Measurements from ENCODE around the gene SUSD2. TPM values are rescaled to one million over a fixed set of nuclear protein-coding genes. Genes with fewer than 3 reads are reported as not detected.

Gene SUSD2
- total and polyA plus RNA-seq, 9 of the 15 experiments (the other 6 are each of a cell fraction or from before 2014, with no cell fraction given) = 0.01 to 0.16 (median 0.04) TPM; not detected in 4

DNA sequence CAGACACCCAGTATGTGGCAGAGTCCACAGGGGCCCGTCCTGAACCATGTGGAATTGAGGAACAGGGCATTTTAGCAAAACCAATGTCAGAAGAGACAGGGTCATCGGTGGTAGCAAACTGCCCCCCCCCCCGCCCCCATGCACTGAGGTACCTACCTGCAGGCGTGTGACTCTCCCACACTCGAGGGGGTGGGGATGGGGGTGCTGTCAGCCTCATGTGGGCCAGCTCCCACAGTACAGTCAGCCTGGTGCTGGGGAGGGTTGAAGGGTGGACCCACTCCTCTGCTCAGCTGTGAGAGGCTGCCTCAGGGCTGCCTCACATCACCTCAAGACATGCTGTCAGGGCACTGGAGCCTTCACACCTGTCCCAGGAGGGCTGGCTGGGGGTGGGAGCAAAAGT lies 10.7 kb upstream of the SUSD2 start:
- no peak overlapping the region for H2AFZ ChIP-seq (ENCODE audit: low read depth, low read length)
- no peak overlapping the region for H3K9ac ChIP-seq (ENCODE audit: insufficient read depth in 1 of 2, low read depth in 2 of 2, low read length in 2 of 2)
- H3K27me3 ChIP-seq (ENCODE audit: control insufficient read depth in 2 of 2, insufficient read depth in 2 of 2, low read length in 2 of 2) = no peaks in the 10 kb centered on the region
- H3K4me2 ChIP-seq (ENCODE audit: insufficient read depth, low read length) = no peak overlapping the region
- no peak for ATAC-seq
- ChIA-PET POLR2A (interaction anchor here (0.5 kb wide), 1 partner anchor 56 kb away, joined by 3 read pairs; no protein-coding TSS in a partner anchor), CTCF (ENCODE audit: low intra/inter-chr PET ratio) (no interaction called here)
- intact Hi-C loops (cut with micrococcal nuclease) (no loop called here), in situ Hi-C loops (cut with MboI) (loop anchor here (10.0 kb wide), 1 partner anchor 216 kb away; no protein-coding TSS in a partner anchor)
- H4K20me1 ChIP-seq (replicated peaks; ENCODE audit: control insufficient read depth, insufficient read depth, low read length) = peaks cover 6% of the 10 kb centered on the region; the same call in 1 of the 2 replicates
- no peaks in the 10 kb centered on the region for H3K79me2 ChIP-seq (ENCODE audit: control insufficient read depth, insufficient read depth, low read length)
- no peaks in the 10 kb centered on the region for H3K9me1 ChIP-seq (ENCODE audit: control insufficient read depth, insufficient read depth, low read length)
- no TSS peak for BruUV-seq (replicated peaks)
- no peak for FAIRE-seq
- DNase-seq (ENCODE audit: extremely low read depth in 1 of 4, low spot score in 3 of 4) = no peak
- no peak overlapping the region for H3K4me3 ChIP-seq
- H3K27ac ChIP-seq (ENCODE audit: extremely low read depth, low read depth, low read length) = no peak overlapping the region
- 60% methylated on average over 1 of the region's 5 CpGs for WGBS (ENCODE audit: insufficient coverage, low coverage, missing lambda C conversion rate)
- peaks cover 56% of the 10 kb centered on the region; the same call in 2 of the 3 replicates for H3K36me3 ChIP-seq (ENCODE audit: control insufficient read depth, insufficient read depth, low read length)
- no peaks in the 10 kb centered on the region for H3K9me3 ChIP-seq (replicated peaks; ENCODE audit: control insufficient read depth, insufficient read depth, low read depth, low read length)
- TF ChIP-seq, protein P1, sequence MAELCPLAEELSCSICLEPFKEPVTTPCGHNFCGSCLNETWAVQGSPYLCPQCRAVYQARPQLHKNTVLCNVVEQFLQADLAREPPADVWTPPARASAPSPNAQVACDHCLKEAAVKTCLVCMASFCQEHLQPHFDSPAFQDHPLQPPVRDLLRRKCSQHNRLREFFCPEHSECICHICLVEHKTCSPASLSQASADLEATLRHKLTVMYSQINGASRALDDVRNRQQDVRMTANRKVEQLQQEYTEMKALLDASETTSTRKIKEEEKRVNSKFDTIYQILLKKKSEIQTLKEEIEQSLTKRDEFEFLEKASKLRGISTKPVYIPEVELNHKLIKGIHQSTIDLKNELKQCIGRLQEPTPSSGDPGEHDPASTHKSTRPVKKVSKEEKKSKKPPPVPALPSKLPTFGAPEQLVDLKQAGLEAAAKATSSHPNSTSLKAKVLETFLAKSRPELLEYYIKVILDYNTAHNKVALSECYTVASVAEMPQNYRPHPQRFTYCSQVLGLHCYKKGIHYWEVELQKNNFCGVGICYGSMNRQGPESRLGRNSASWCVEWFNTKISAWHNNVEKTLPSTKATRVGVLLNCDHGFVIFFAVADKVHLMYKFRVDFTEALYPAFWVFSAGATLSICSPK (IDR thresholded peaks at IDR 0.05; ENCODE audit: borderline replicate concordance) = no peak
- TF ChIP-seq CREBBP (IDR thresholded peaks at IDR 0.05; ENCODE audit: low read depth, low read length) = no peak
- H3K4me1 ChIP-seq (replicated peaks in 1 of 2; ENCODE audit: control insufficient read depth in 2 of 2, insufficient read depth in 2 of 2, low read length in 2 of 2) = peaks cover 0 to 10% of the 10 kb centered on the region in 2 experiments; a peak in 2 of 5 replicates

- H3K9me3 ChIP-seq (replicated peaks; ENCODE audit: control insufficient read depth, insufficient read depth, low read depth, low read length) = no peaks in the 10 kb centered on the region
- WGBS (ENCODE audit: insufficient coverage, low coverage, missing lambda C conversion rate) = 90% methylated on average over 5 of the region's 12 CpGs
- no peak for DNase-seq (ENCODE audit: extremely low read depth in 1 of 4, low spot score in 3 of 4)
- intact Hi-C loops (cut with micrococcal nuclease) (no loop called here), in situ Hi-C loops (cut with MboI) (loop anchor here (10.0 kb wide), 1 partner anchor 217 kb away; no protein-coding TSS in a partner anchor)
- no peak overlapping the region for H2AFZ ChIP-seq (ENCODE audit: low read depth, low read length)
- H3K36me3 ChIP-seq (ENCODE audit: control insufficient read depth, insufficient read depth, low read length) = peaks cover 48% of the 10 kb centered on the region; the same call in 2 of the 3 replicates
- no peaks in the 10 kb centered on the region for H3K27me3 ChIP-seq (ENCODE audit: control insufficient read depth in 2 of 2, insufficient read depth in 2 of 2, low read length in 2 of 2)
- CTCF ChIA-PET (ENCODE audit: low intra/inter-chr PET ratio) = no interaction called here
- no peak overlapping the region for H3K9ac ChIP-seq (ENCODE audit: insufficient read depth in 1 of 2, low read depth in 2 of 2, low read length in 2 of 2)
- POLR2A ChIA-PET = no interaction called here
- H3K4me3 ChIP-seq = no peak overlapping the region
- no peak for TF ChIP-seq ZNF445 (CRISPR knock-in tag; IDR thresholded peaks at IDR 0.05; ENCODE audit: low read depth)
- TF ChIP-seq SIRT6 (IDR thresholded peaks at IDR 0.05; ENCODE audit: low read depth, low read length) = no peak
- TF ChIP-seq HMG20B (CRISPR knock-in tag; IDR thresholded peaks at IDR 0.05) = no peak
- TF ChIP-seq ZNF133 (CRISPR knock-in tag; IDR thresholded peaks at IDR 0.05) = no peak
- H4K20me1 ChIP-seq (replicated peaks; ENCODE audit: control insufficient read depth, insufficient read depth, low read length) = peaks cover 6% of the 10 kb centered on the region; the same call in 1 of the 2 replicates
- no peak overlapping the region for H3K27ac ChIP-seq (ENCODE audit: extremely low read depth, low read depth, low read length)
- peaks cover 0 to 10% of the 10 kb centered on the region in 2 experiments; a peak in 2 of 5 replicates for H3K4me1 ChIP-seq (replicated peaks in 1 of 2; ENCODE audit: control insufficient read depth in 2 of 2, insufficient read depth in 2 of 2, low read length in 2 of 2)
- no peaks in the 10 kb centered on the region for H3K9me1 ChIP-seq (ENCODE audit: control insufficient read depth, insufficient read depth, low read length)
- H3K79me2 ChIP-seq (ENCODE audit: control insufficient read depth, insufficient read depth, low read length) = no peaks in the 10 kb centered on the region
- no peak for ATAC-seq
- no peak for FAIRE-seq
- no peak overlapping the region for H3K4me2 ChIP-seq (ENCODE audit: insufficient read depth, low read length)
- BruUV-seq (replicated peaks) = no TSS peak
These were observed 9.5 kb upstream of the SUSD2 start for GRCh38 chr22:24171822-24172221.
